Measurements from ENCODE around the gene DLX4.

GRCh38 chr17:49967205-49967604 lies 1.8 kb upstream of the DLX4 start:
- no peak for TF ChIP-seq CTCF (IDR thresholded peaks at IDR 0.05)
- TF ChIP-seq POLR2A (IDR thresholded peaks at IDR 0.05): no peak
- TF ChIP-seq EP300 (IDR thresholded peaks at IDR 0.05; ENCODE audit: low read depth): no peak

Measured in transverse colon (tissue), 3 donors.